OCI-LY1 (cell line): ENCODE measurements around the gene SLC35C1.

Experiments used
- CTCF ChIP-seq: fragments of 200-600 bp; sonication (generic), shearing (Covaris generic); IDR thresholded peaks from 2 replicates; pipeline ENCODE4 v1.5.1; 2017; ENCODE audit warnings: mild to moderate bottlenecking, antibody characterized with exemption, low read length, moderate library complexity, mixed read lengths
- EZH2 ChIP-seq: fragments of 200-600 bp; sonication (generic), shearing (Covaris generic); IDR thresholded peaks from 2 replicates; pipeline ENCODE4 v1.8.0; 2017; ENCODE audit warnings: borderline replicate concordance, mixed run types, mild to moderate bottlenecking, antibody characterized with exemption, low read length, moderate library complexity, mixed read lengths

GRCh38 chr11:45766469-45766868 is 38.5 kb upstream of the SLC35C1 start:
- no peak for TF ChIP-seq EZH2
- TF ChIP-seq CTCF: no peak
